MM.1S (cell line): ENCODE data around the gene DDX24.

Source experiments
- DNase-seq: peaks from one replicate; pipeline ENCODE4 v3.0.0-alpha.2; 2015
- H2AFZ ChIP-seq: fragments of 300-600 bp; sonication (generic); 2 replicates; pipeline ENCODE4 v1.6.0; 2016; ENCODE audit warnings: antibody characterized with exemption, low read length
- H3F3A ChIP-seq: fragments of 300-600 bp; sonication (generic); 2 replicates; pipeline ENCODE4 v1.6.1; 2016; ENCODE audit warnings: mild to moderate bottlenecking, antibody characterized with exemption, low read length, moderate library complexity, mixed read lengths; ENCODE audit not compliant: insufficient read depth
- H3K27ac ChIP-seq: fragments of 300-600 bp; sonication (generic); 2 replicates; pipeline ENCODE4 v1.5.1; 2016; ENCODE audit warnings: mild to moderate bottlenecking, low read length
- H3K27me3 ChIP-seq: fragments of 300-600 bp; sonication (generic); replicated peaks from 2 replicates; pipeline ENCODE4 v1.6.0; 2016; ENCODE audit warnings: low read length; ENCODE audit not compliant: insufficient read depth
- H3K36me3 ChIP-seq: fragments of 300-600 bp; sonication (generic); replicated peaks from 2 replicates; pipeline ENCODE4 v1.6.1; 2016; ENCODE audit warnings: mild to moderate bottlenecking, low read length, mixed read lengths; ENCODE audit not compliant: insufficient read depth
- H3K4me1 ChIP-seq: fragments of 300-600 bp; sonication (generic); 2 replicates; pipeline ENCODE4 v1.6.1; 2016; ENCODE audit warnings: low read length, mixed read lengths
- H3K4me2 ChIP-seq: fragments of 300-600 bp; sonication (generic); 2 replicates; pipeline ENCODE4 v1.6.0; 2016; ENCODE audit warnings: low read depth, low read length
- H3K4me3 ChIP-seq: fragments of 300-600 bp; sonication (generic); 2 replicates; pipeline ENCODE4 v1.5.1; 2016; ENCODE audit warnings: low read length, mixed read lengths
- H3K79me2 ChIP-seq: fragments of 300-600 bp; sonication (generic); 2 replicates; pipeline ENCODE4 v1.6.1; 2016; ENCODE audit warnings: mixed run types, low read length, mixed read lengths
- H3K9ac ChIP-seq: fragments of 300-600 bp; sonication (generic); 2 replicates; pipeline ENCODE4 v1.6.1; 2016; ENCODE audit warnings: low read length, mixed read lengths
- H3K9me2 ChIP-seq: fragments of 300-600 bp; sonication (generic); replicated peaks from 2 replicates; pipeline ENCODE4 v1.6.1; 2016; ENCODE audit warnings: mild to moderate bottlenecking, low read length, mixed read lengths; ENCODE audit not compliant: insufficient read depth
- H3K9me3 ChIP-seq: fragments of 300-600 bp; sonication (generic); replicated peaks from 2 replicates; pipeline ENCODE4 v1.6.1; 2016; ENCODE audit warnings: mild to moderate bottlenecking, low read length, mixed read lengths; ENCODE audit not compliant: insufficient read depth
- H4K20me1 ChIP-seq: fragments of 300-600 bp; sonication (generic); 2 replicates; pipeline ENCODE4 v1.6.1; 2016; ENCODE audit warnings: mild to moderate bottlenecking, low read length, moderate library complexity, mixed read lengths; ENCODE audit not compliant: insufficient read depth
- CTCF ChIP-seq: fragments of 300-600 bp; sonication (generic); IDR thresholded peaks from 2 replicates; pipeline ENCODE4 v1.5.1; 2016; ENCODE audit warnings: antibody characterized with exemption, low read length, mixed read lengths
- EZH2 ChIP-seq: fragments of 300-600 bp; sonication (generic); optimal IDR thresholded peaks from 2 replicates; pipeline ENCODE3; 2017; ENCODE audit warnings: low read depth, mild to moderate bottlenecking, antibody characterized with exemption, low read length, mixed read lengths
- EZH2phosphoT487 ChIP-seq: fragments of 300-600 bp; sonication (generic); IDR thresholded peaks from 2 replicates; pipeline ENCODE4 v1.6.1; 2018; ENCODE audit warnings: antibody characterized with exemption, low read length

Gene DDX24

GRCh38 chr14:94054401-94054800 lies 26.6 kb downstream of the DDX24 start:
- H3K9me2 ChIP-seq: no peaks in the 10 kb centered on the region

GRCh38 chr14:94052662-94053061 lies 28.3 kb downstream of the DDX24 start:
- Histone ChIP-seq H3K27ac (peak overlapping the region; percentile 60; the same call in 1 of the 2 replicates), H3K36me3 (no peaks in the 10 kb centered on the region), H4K20me1 (no peaks in the 10 kb centered on the region)

More at GRCh38 chr14:94054401-94054800, 26.6 kb downstream of the DDX24 start:
- Histone ChIP-seq H3K9ac (no peak overlapping the region), H3K27ac (no peak overlapping the region), H3K4me1 (peaks cover 44% of the 10 kb centered on the region), H2AFZ (no peak overlapping the region), H3K27me3 (no peaks in the 10 kb centered on the region), H3K4me3 (no peak overlapping the region), H4K20me1 (no peaks in the 10 kb centered on the region), H3K4me2 (no peak overlapping the region), H3F3A (peaks cover 18% of the 10 kb centered on the region), H3K36me3 (no peaks in the 10 kb centered on the region), H3K9me3 (no peaks in the 10 kb centered on the region), H3K79me2 (peaks cover 26% of the 10 kb centered on the region)
- no peak for DNase-seq
- TF ChIP-seq EZH2phosphoT487 (no peak), EZH2 (no peak), CTCF (no peak)

GRCh38 chr14:94052199-94052598 lies 28.8 kb downstream of the DDX24 start:
- TF ChIP-seq EZH2phosphoT487: no peak
- TF ChIP-seq CTCF: no peak
- TF ChIP-seq EZH2: no peak
- no peak overlapping the region for H3K4me3 ChIP-seq
- no peaks in the 10 kb centered on the region for H3K27me3 ChIP-seq
- H3K4me2 ChIP-seq: no peak overlapping the region
- no peaks in the 10 kb centered on the region for H3K36me3 ChIP-seq
- H3K9me3 ChIP-seq: no peaks in the 10 kb centered on the region
- no peak overlapping the region for H3K9ac ChIP-seq
- peak overlapping the region; percentile 60 for H3K27ac ChIP-seq
- H3K9me2 ChIP-seq: no peaks in the 10 kb centered on the region
- peaks cover 26% of the 10 kb centered on the region for H3K4me1 ChIP-seq
- H3F3A ChIP-seq: peaks cover 9% of the 10 kb centered on the region
- DNase-seq: peak; percentile 27
- H2AFZ ChIP-seq: no peak overlapping the region
- no peaks in the 10 kb centered on the region for H4K20me1 ChIP-seq
- peaks cover 10% of the 10 kb centered on the region for H3K79me2 ChIP-seq

More at GRCh38 chr14:94052662-94053061, 28.3 kb downstream of the DDX24 start:
- Histone ChIP-seq H3K27me3 (no peaks in the 10 kb centered on the region), H3K4me2 (no peak overlapping the region), H3K9me3 (no peaks in the 10 kb centered on the region), H3K4me3 (no peak overlapping the region), H3K9me2 (no peaks in the 10 kb centered on the region), H3F3A (peaks cover 14% of the 10 kb centered on the region), H3K79me2 (peaks cover 10% of the 10 kb centered on the region), H3K4me1 (peaks cover 31% of the 10 kb centered on the region), H2AFZ (no peak overlapping the region), H3K9ac (no peak overlapping the region)
- TF ChIP-seq EZH2 (no peak), CTCF (no peak), EZH2phosphoT487 (no peak)
- no peak for DNase-seq
